Aorta (tissue), 4 donors: ENCODE measurements around the gene EGF. TPM values are rescaled to one million over a fixed set of nuclear protein-coding genes. Genes with fewer than 3 reads are reported as not detected.

Experiments
- polyA plus RNA-seq, 2 donors: library from polyadenylated mRNA; stranded (reverse); fragments of 200-250 nt; gene quantifications; one replicate each; pipeline ENCODE4 v1.2.3, GENCODE V29; 2013
- total RNA-seq, 2 donors: library from RNA; stranded (reverse); fragmentation: NEBNext Ultra II Directional; extraction: Animal tissue kit (Norgen Biotek cat#: 25700); gene quantifications; one replicate each; pipeline ENCODE4 v1.2.1, GENCODE V29; 2021
- donor health status: healthy with polysubstance abuse.
- donor health status: Bipolar disorder and iron deficiency.
- donor health status: DM: no; HTN: no; CAD: no.
- donor health status: DM: yes; HTN: yes; CAD: no.

The EGF gene
- total and polyA plus RNA-seq, 4 donors, result 0.29 to 3.4 (median 0.54) TPM; not detected in 1

Other genes starting within 250 kb of the EGF start
- 10 to 100 TPM; 11.1 to 19.3 TPM for gene CASP6, start 209.4 kb upstream of the EGF start, total RNA-seq
- gene CASP6, start 209.4 kb upstream of the EGF start, polyA plus RNA-seq, result 10 to 100 TPM; 14.2 to 30.1 TPM
- 10 to 100 TPM; 32.4 to 34.5 TPM for gene PLA2G12A, start 182.8 kb upstream of the EGF start, total RNA-seq
- 10 to 100 TPM; 10.3 to 12.8 TPM for gene PLA2G12A, start 182.8 kb upstream of the EGF start, polyA plus RNA-seq
- 10 to 100 TPM; 33.7 to 64.5 TPM for gene CFI, start 110.9 kb upstream of the EGF start, total RNA-seq
- gene CFI, start 110.9 kb upstream of the EGF start, polyA plus RNA-seq, result 1 to 10 TPM; 1.0 to 1.9 TPM
- gene GAR1, start 97.1 kb upstream of the EGF start, total RNA-seq, result 10 to 100 TPM in 1 of 2 donors, 1 to 10 TPM in 1; 9.8 to 11.3 TPM
- gene GAR1, start 97.1 kb upstream of the EGF start, polyA plus RNA-seq, result 10 to 100 TPM in 1 of 2 donors, 1 to 10 TPM in 1; 9.3 to 11.5 TPM
- gene RRH, start 84.9 kb upstream of the EGF start, total RNA-seq, result under 1 TPM; 0.27 to 0.71 TPM
- not detected for gene RRH, start 84.9 kb upstream of the EGF start, polyA plus RNA-seq
- under 1 TPM; 0.26 to 0.36 TPM for gene LRIT3, start 64.8 kb upstream of the EGF start, total RNA-seq
- under 1 TPM in 1 of 2 donors, not detected in 1; 0.49 TPM for gene LRIT3, start 64.8 kb upstream of the EGF start, polyA plus RNA-seq